HepG2 (cell line): ENCODE measurements around the gene NAA38. TPM values are rescaled to one million over a fixed set of nuclear protein-coding genes. Genes with fewer than 3 reads are reported as not detected.

Source experiments
- CENPT ChIP-seq: sonication (generic); formaldehyde crosslinking; IDR thresholded peaks from 2 replicates; pipeline ENCODE4 v1.8.0; 2022; ENCODE audit warnings: low read depth, mild to moderate bottlenecking, moderate library complexity, missing genetic modification reagents
- CHD2 ChIP-seq: IDR thresholded peaks from 2 replicates; pipeline ENCODE4 v1.6.1; 2011; ENCODE audit warnings: low read depth, low read length, improper control_type of control experiment
- FOXK1 ChIP-seq: sonication (generic); formaldehyde crosslinking; IDR thresholded peaks from 2 replicates; pipeline ENCODE4 v1.4.0; 2020; ENCODE audit warnings: low read depth, missing genetic modification reagents, borderline replicate concordance
- GABPA ChIP-seq, 2 experiments: IDR thresholded peaks; 2 replicates each; pipeline ENCODE4 v1.6.1; 2011 to 2016; ENCODE audit warnings: low read depth in 2 of 2, low read length in 1 of 2, missing biosample characterization in 1 of 2, missing genetic modification characterization in 1 of 2
- IRX3 ChIP-seq: sonication (generic); formaldehyde crosslinking; IDR thresholded peaks from 2 replicates; pipeline ENCODE4 v1.8.1; 2023; ENCODE audit warnings: mild to moderate bottlenecking, low read depth, missing genetic modification reagents, borderline replicate concordance
- MTA1 ChIP-seq: sonication (generic); formaldehyde crosslinking; IDR thresholded peaks from 2 replicates; pipeline ENCODE4 v1.4.0; 2020; ENCODE audit warnings: missing genetic modification reagents, mild to moderate bottlenecking, borderline replicate concordance
- NR2F6 ChIP-seq, 2 experiments: IDR thresholded peaks; 2 replicates each; pipeline ENCODE4 v1.6.1; 2016; ENCODE audit warnings: antibody characterized with exemption in 1 of 2, mild to moderate bottlenecking in 1 of 2
- RBFOX2 ChIP-seq: fragments of 200-400 bp; formaldehyde crosslinking; IDR thresholded peaks from 2 replicates; pipeline ENCODE4 v1.6.1; 2017; ENCODE audit warnings: low read depth, mild to moderate bottlenecking, low read length
- RNF219 ChIP-seq: sonication (generic); formaldehyde crosslinking; IDR thresholded peaks from 2 replicates; pipeline ENCODE4 v1.5.0; 2020; ENCODE audit warnings: mild to moderate bottlenecking, missing genetic modification reagents
- RXRA ChIP-seq: sonication (generic); formaldehyde crosslinking; IDR thresholded peaks from 2 replicates; pipeline ENCODE4 v1.5.1; 2020; ENCODE audit warnings: missing genetic modification reagents
- SP4 ChIP-seq: sonication (generic); formaldehyde crosslinking; IDR thresholded peaks from 2 replicates; pipeline ENCODE4 v1.8.1; 2023; ENCODE audit warnings: mild to moderate bottlenecking, missing genetic modification reagents
- TBL1XR1 ChIP-seq: fragments of 150-350 bp; IDR thresholded peaks from 2 replicates; pipeline ENCODE4 v1.6.1; 2014; ENCODE audit warnings: borderline replicate concordance, low read length; ENCODE audit not compliant: partially characterized antibody
- THAP11 ChIP-seq: IDR thresholded peaks from 2 replicates; pipeline ENCODE4 v1.6.1; 2016; ENCODE audit warnings: missing biosample characterization, missing genetic modification reagents
- TOE1 ChIP-seq: sonication (generic); formaldehyde crosslinking; IDR thresholded peaks from 2 replicates; pipeline ENCODE4 v1.4.0; 2020; ENCODE audit warnings: mild to moderate bottlenecking, missing genetic modification reagents
- ZBTB26 ChIP-seq: IDR thresholded peaks from 2 replicates; pipeline ENCODE4 v1.6.1; 2016; ENCODE audit warnings: missing compliant biosample characterization, missing genetic modification reagents, borderline replicate concordance
- ZBTB4 ChIP-seq: sonication (generic); formaldehyde crosslinking; IDR thresholded peaks from 2 replicates; pipeline ENCODE4 v1.4.0; 2020; ENCODE audit warnings: missing genetic modification reagents, mild to moderate bottlenecking, borderline replicate concordance
- ZFP36L1 ChIP-seq: sonication (generic); formaldehyde crosslinking; IDR thresholded peaks from 2 replicates; pipeline ENCODE4 v1.8.0; 2022; ENCODE audit warnings: mild to moderate bottlenecking, missing genetic modification reagents, moderate library complexity
- ZFP36L2 ChIP-seq: sonication (generic); formaldehyde crosslinking; IDR thresholded peaks from 2 replicates; pipeline ENCODE4 v1.4.0; 2020; ENCODE audit warnings: missing genetic modification reagents
- ZFP82 ChIP-seq: sonication (generic); formaldehyde crosslinking; IDR thresholded peaks from 2 replicates; pipeline ENCODE4 v1.5.1; 2020; ENCODE audit warnings: mild to moderate bottlenecking, missing genetic modification reagents, borderline replicate concordance
- ZNF24 ChIP-seq: fragments of 450-650 bp; IDR thresholded peaks from 2 replicates; pipeline ENCODE4 v1.6.1; 2017; ENCODE audit warnings: antibody characterized with exemption, mild to moderate bottlenecking
- ZNF501 ChIP-seq: sonication (generic); formaldehyde crosslinking; IDR thresholded peaks from 2 replicates; pipeline ENCODE4 v1.5.1; 2020; ENCODE audit warnings: mild to moderate bottlenecking, moderate library complexity, missing genetic modification reagents
- ZSCAN25 ChIP-seq: sonication (generic); formaldehyde crosslinking; IDR thresholded peaks from 2 replicates; pipeline ENCODE4 v1.8.0; 2022; ENCODE audit warnings: mild to moderate bottlenecking, missing genetic modification reagents
- polyA plus RNA-seq, 8 experiments: library from polyadenylated mRNA; depleted of rRNA in 3 of 8; stranded (reverse) in 7 of 8; unstranded in 1 of 8; fragments of >200 nt; fragmentation: Illumina TruSeq in 4 of 8; extraction: Trizol in 4 of 8; gene quantifications; 2 replicates each; pipeline versions ENCODE4 v1.2.1 to v1.2.3, GENCODE V29; 2011 to 2016; ENCODE audit warnings: low read depth in 4 of 8, missing spikeins in 1 of 8, mixed read lengths in 1 of 8; ENCODE audit not compliant: insufficient read depth in 1 of 8
- total RNA-seq, 5 experiments: library from RNA; depleted of rRNA; stranded (reverse); fragments of >200 nt; fragmentation: Illumina TruSeq; extraction: Trizol; gene quantifications; 2 replicates each; pipeline ENCODE4 v1.2.3, GENCODE V29; 2016; ENCODE audit warnings: low read depth in 1 of 5
- TF ChIP-seq, protein P1 (sequence below): sonication (generic); formaldehyde crosslinking; IDR thresholded peaks from 2 replicates; pipeline ENCODE4 v1.8.1; 2023; ENCODE audit warnings: mild to moderate bottlenecking, missing genetic modification reagents

Gene NAA38
- total and polyA plus RNA-seq, 2 of the 13 experiments (the other 11 are each of a cell fraction or from before 2014, with no cell fraction given): 46.9 to 91.6 TPM

DNA sequence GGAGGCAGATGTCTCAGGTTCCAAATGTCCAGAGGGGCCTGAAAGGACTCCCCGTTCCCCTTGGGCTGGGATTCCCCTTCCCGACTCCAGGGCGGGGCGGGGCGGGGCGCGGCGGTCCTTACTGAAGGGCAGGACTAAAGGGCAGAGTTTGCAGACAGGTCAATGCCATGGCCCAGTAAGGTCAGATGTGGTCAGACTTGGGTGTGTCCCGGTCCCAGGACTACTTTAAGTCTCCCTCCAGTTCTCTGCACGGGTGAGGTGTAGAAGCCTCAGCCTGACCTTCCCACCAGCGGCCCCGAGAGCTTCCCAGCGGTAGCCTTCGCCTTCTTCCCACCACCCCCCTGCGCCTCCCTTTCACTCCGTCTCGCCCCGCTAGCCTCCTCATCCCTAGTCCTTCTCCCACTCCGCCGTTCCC is 22.8 kb downstream of the NAA38 start (continued):
- no peak for TF ChIP-seq ZBTB26 (CRISPR knock-in tag)
- peak; percentile 52; the same call in 1 of the 2 replicates for TF ChIP-seq ZNF501 (CRISPR knock-in tag)
- TF ChIP-seq CHD2: no peak
- peak; percentile 97 for TF ChIP-seq RXRA (CRISPR knock-in tag)
- TF ChIP-seq ZFP36L2: no peak
- no peak for TF ChIP-seq ZSCAN25 (CRISPR knock-in tag)
- TF ChIP-seq ZFP36L1: no peak
- no peak for TF ChIP-seq CENPT (CRISPR knock-in tag)
- 0 out of 2 replicates have a peak, but pooled peaks have one; percentile 22 for TF ChIP-seq IRX3 (CRISPR knock-in tag)
- TF ChIP-seq THAP11 (CRISPR knock-in tag): no peak
- TF ChIP-seq ZFP82: peak; percentile 53; the same call in 1 of the 2 replicates
- TF ChIP-seq ZNF24: no peak
- TF ChIP-seq SP4 (CRISPR knock-in tag): 0 out of 2 replicates have a peak, but pooled peaks have one; percentile 6
- no peak for TF ChIP-seq TOE1 (CRISPR knock-in tag)
- no peak for TF ChIP-seq RNF219 (CRISPR knock-in tag)
- no peak for TF ChIP-seq GABPA (IDR thresholded peaks at IDR 0.05; ENCODE audit: low read depth, low read length)
- no peak for TF ChIP-seq GABPA (CRISPR knock-in tag; IDR thresholded peaks at IDR 0.05; ENCODE audit: low read depth)
- no peak for TF ChIP-seq FOXK1 (CRISPR knock-in tag)
- no peak for TF ChIP-seq MTA1 (CRISPR knock-in tag)
- TF ChIP-seq ZBTB4 (CRISPR knock-in tag): no peak
- TF ChIP-seq, protein P1, sequence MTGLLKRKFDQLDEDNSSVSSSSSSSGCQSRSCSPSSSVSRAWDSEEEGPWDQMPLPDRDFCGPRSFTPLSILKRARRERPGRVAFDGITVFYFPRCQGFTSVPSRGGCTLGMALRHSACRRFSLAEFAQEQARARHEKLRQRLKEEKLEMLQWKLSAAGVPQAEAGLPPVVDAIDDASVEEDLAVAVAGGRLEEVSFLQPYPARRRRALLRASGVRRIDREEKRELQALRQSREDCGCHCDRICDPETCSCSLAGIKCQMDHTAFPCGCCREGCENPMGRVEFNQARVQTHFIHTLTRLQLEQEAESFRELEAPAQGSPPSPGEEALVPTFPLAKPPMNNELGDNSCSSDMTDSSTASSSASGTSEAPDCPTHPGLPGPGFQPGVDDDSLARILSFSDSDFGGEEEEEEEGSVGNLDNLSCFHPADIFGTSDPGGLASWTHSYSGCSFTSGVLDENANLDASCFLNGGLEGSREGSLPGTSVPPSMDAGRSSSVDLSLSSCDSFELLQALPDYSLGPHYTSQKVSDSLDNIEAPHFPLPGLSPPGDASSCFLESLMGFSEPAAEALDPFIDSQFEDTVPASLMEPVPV (CRISPR knock-in tag): peak; percentile 18; the same call in 1 of the 2 replicates
- peak; percentile 86 for TF ChIP-seq TBL1XR1
- TF ChIP-seq NR2F6 (IDR thresholded peaks at IDR 0.05): peak; percentile 83
- peak; percentile 68 for TF ChIP-seq NR2F6 (CRISPR knock-in tag; IDR thresholded peaks at IDR 0.05)
- no peak for TF ChIP-seq RBFOX2
